ENCODE measurements around the gene TAL1. TPM values are rescaled to one million over a fixed set of nuclear protein-coding genes. Genes with fewer than 3 reads are reported as not detected.

Gene TAL1
- total RNA-seq, 8 experiments from 2014 or later, result 0.14 to 10.5 (median 0.38) TPM; not detected in 3

- ATAC-seq (replicated peaks in 6 of 8), result no peak
- H3K27ac ChIP-seq, result no peak overlapping the region
- 74 to 90% (median 86%) methylated on average over 2 to 10 of the region's 12 CpGs; no CpG with 5 or more reads in 3 of the 10 experiments for WGBS, 10 experiments
- in situ Hi-C loops (cut with MboI; ENCODE audit: low pct_unique_long_range_greater_than_20kb in 2 of 9, low sequenced_read_pairs in 9 of 9, unreplicated experiment in 9 of 9), result no loop called here
- H3K4me1 ChIP-seq (replicated peaks in 1 of 2), result peaks cover 0 to 7% of the 10 kb centered on the region in 2 donors
- no peak overlapping the region for H3K4me3 ChIP-seq
Observed at GRCh38 chr1:47216278-47217059, 15.6 kb downstream of the TAL1 start.

GRCh38 chr1:47215713-47216112 lies 16.3 kb downstream of the TAL1 start:
- Histone ChIP-seq H3K4me1 (replicated peaks in 1 of 2) (peaks cover 0 to 8% of the 10 kb centered on the region in 2 donors), H3K4me3 (no peak overlapping the region), H3K27ac (no peak overlapping the region)
- in situ Hi-C loops (cut with MboI; ENCODE audit: low pct_unique_long_range_greater_than_20kb in 2 of 9, low sequenced_read_pairs in 9 of 9, unreplicated experiment in 9 of 9), result no loop called here
- 0 to 100% (median 71%) methylated on average over 1 to 4 of the region's 4 CpGs; no CpG with 5 or more reads in 2 of the 10 experiments for WGBS, 10 experiments
- ATAC-seq (replicated peaks in 6 of 8), result no peak

GRCh38 chr1:47214549-47214948 lies 17.5 kb downstream of the TAL1 start:
- no peak for ATAC-seq (replicated peaks in 6 of 8)
- no peak overlapping the region for H3K4me3 ChIP-seq
- in situ Hi-C loops (cut with MboI; ENCODE audit: low pct_unique_long_range_greater_than_20kb in 2 of 9, low sequenced_read_pairs in 9 of 9, unreplicated experiment in 9 of 9), result no loop called here
- WGBS, 10 experiments, result 44 to 100% (median 79%) methylated on average over 1 to 3 of the region's 3 CpGs
- H3K27ac ChIP-seq, result no peak overlapping the region
- peaks cover 0 to 8% of the 10 kb centered on the region in 2 donors for H3K4me1 ChIP-seq (replicated peaks in 1 of 2)

- H3K27ac ChIP-seq, result no peak overlapping the region
- 54 to 100% (median 76%) methylated on average over 1 to 10 of the region's 11 CpGs for WGBS, 10 experiments
- no peak for ATAC-seq (replicated peaks in 6 of 8)
Observed at GRCh38 chr1:47213230-47213963, 18.6 kb downstream of the TAL1 start.

GRCh38 chr1:47212636-47213229 lies 19.3 kb downstream of the TAL1 start:
- 25 to 100% (median 79%) methylated on average over 1 to 4 of the region's 4 CpGs; no CpG with 5 or more reads in 2 of the 10 experiments for WGBS, 10 experiments
- no peak for ATAC-seq (replicated peaks in 6 of 8)
- Histone ChIP-seq H3K4me3 (no peak overlapping the region), H3K4me1 (replicated peaks in 1 of 2) (peaks cover 10 to 22% of the 10 kb centered on the region in 2 donors), H3K27ac (no peak overlapping the region)
- in situ Hi-C loops (cut with MboI; ENCODE audit: low pct_unique_long_range_greater_than_20kb in 2 of 9, low sequenced_read_pairs in 9 of 9, unreplicated experiment in 9 of 9), result no loop called here

More at GRCh38 chr1:47213230-47213963, 18.6 kb downstream of the TAL1 start:
- in situ Hi-C loops (cut with MboI; ENCODE audit: low pct_unique_long_range_greater_than_20kb in 2 of 9, low sequenced_read_pairs in 9 of 9, unreplicated experiment in 9 of 9), result no loop called here
- no peak overlapping the region for H3K4me3 ChIP-seq
- H3K4me1 ChIP-seq (replicated peaks in 1 of 2), result peaks cover 6 to 16% of the 10 kb centered on the region in 2 donors

- no peak overlapping the region for H3K27ac ChIP-seq
- in situ Hi-C loops (cut with MboI; ENCODE audit: low pct_unique_long_range_greater_than_20kb in 2 of 9, low sequenced_read_pairs in 9 of 9, unreplicated experiment in 9 of 9), result no loop called here
- peaks cover 10 to 22% of the 10 kb centered on the region in 2 donors for H3K4me1 ChIP-seq (replicated peaks in 1 of 2)
- WGBS, 10 experiments, result 35 to 100% (median 71%) methylated on average over 1 to 7 of the region's 9 CpGs; no CpG with 5 or more reads in 4 of the 10 experiments
- peak in 5 of 8 experiments; percentile 10 to 45 (median 40) for ATAC-seq (replicated peaks in 6 of 8)
- no peak overlapping the region for H3K4me3 ChIP-seq
Observed at GRCh38 chr1:47211796-47212269, 20.2 kb downstream of the TAL1 start.

GRCh38 chr1:47210666-47211065 lies 21.4 kb downstream of the TAL1 start:
- no peak overlapping the region for H3K4me3 ChIP-seq
- in situ Hi-C loops (cut with MboI; ENCODE audit: low pct_unique_long_range_greater_than_20kb in 2 of 9, low sequenced_read_pairs in 9 of 9, unreplicated experiment in 9 of 9), result no loop called here
- no peak for ATAC-seq (replicated peaks in 6 of 8)
- H3K27ac ChIP-seq, result no peak overlapping the region
- 0 to 89% (median 76%) methylated on average over 1 to 3 of the region's 3 CpGs; no CpG with 5 or more reads in 3 of the 10 experiments for WGBS, 10 experiments
- peaks cover 10 to 22% of the 10 kb centered on the region in 2 donors for H3K4me1 ChIP-seq (replicated peaks in 1 of 2)

GRCh38 chr1:47209725-47210325 lies 22.2 kb downstream of the TAL1 start:
- Histone ChIP-seq H3K4me3 (no peak overlapping the region), H3K4me1 (replicated peaks in 1 of 2) (peaks cover 10 to 22% of the 10 kb centered on the region in 2 donors), H3K27ac (no peak overlapping the region)
- in situ Hi-C loops (cut with MboI; ENCODE audit: low pct_unique_long_range_greater_than_20kb in 2 of 9, low sequenced_read_pairs in 9 of 9, unreplicated experiment in 9 of 9), result no loop called here
- no peak for ATAC-seq (replicated peaks in 6 of 8)
- WGBS, 10 experiments, result 20 to 100% (median 89%) methylated on average over 1 to 3 of the region's 3 CpGs; no CpG with 5 or more reads in 4 of the 10 experiments

GRCh38 chr1:47209091-47209490 lies 22.9 kb downstream of the TAL1 start:
- Histone ChIP-seq H3K4me3 (no peak overlapping the region), H3K27ac (no peak overlapping the region), H3K4me1 (replicated peaks in 1 of 2) (peaks cover 10 to 22% of the 10 kb centered on the region in 2 donors)
- in situ Hi-C loops (cut with MboI; ENCODE audit: low pct_unique_long_range_greater_than_20kb in 2 of 9, low sequenced_read_pairs in 9 of 9, unreplicated experiment in 9 of 9), result no loop called here
- 0 to 80% (median 46%) methylated on average over 1 to 6 of the region's 8 CpGs; no CpG with 5 or more reads in 5 of the 10 experiments for WGBS, 10 experiments
- ATAC-seq (replicated peaks in 6 of 8), result peak in 2 of 8 experiments; percentile 1 to 2

- peak in 6 of 8 experiments; percentile 57 to 94 (median 92) for ATAC-seq (replicated peaks in 6 of 8)
- in situ Hi-C loops (cut with MboI; ENCODE audit: low pct_unique_long_range_greater_than_20kb in 2 of 9, low sequenced_read_pairs in 9 of 9, unreplicated experiment in 9 of 9), result no loop called here
- Histone ChIP-seq H3K4me1 (replicated peaks in 1 of 2) (peaks cover 10 to 22% of the 10 kb centered on the region in 2 donors), H3K27ac (no peak overlapping the region), H3K4me3 (no peak overlapping the region)
- 0 to 20% (median 7%) methylated on average over 1 to 4 of the region's 11 CpGs; no CpG with 5 or more reads in 5 of the 10 experiments for WGBS, 10 experiments
Observed at GRCh38 chr1:47208374-47208850, 23.6 kb downstream of the TAL1 start.

- 0 to 100% (median 55%) methylated on average over 1 to 7 of the region's 8 CpGs; no CpG with 5 or more reads in 2 of the 10 experiments for WGBS, 10 experiments
- in situ Hi-C loops (cut with MboI; ENCODE audit: low pct_unique_long_range_greater_than_20kb in 2 of 9, low sequenced_read_pairs in 9 of 9, unreplicated experiment in 9 of 9), result no loop called here
- H3K27ac ChIP-seq, result no peak overlapping the region
- no peak overlapping the region for H3K4me3 ChIP-seq
- H3K4me1 ChIP-seq (replicated peaks in 1 of 2), result peaks cover 10 to 22% of the 10 kb centered on the region in 2 donors
- ATAC-seq (replicated peaks in 6 of 8), result peak in 4 of 8 experiments; percentile 1 to 5 (median 2)
Observed at GRCh38 chr1:47207803-47208373, 24.1 kb downstream of the TAL1 start.

GRCh38 chr1:47205918-47206317 lies 26.1 kb downstream of the TAL1 start:
- in situ Hi-C loops (cut with MboI; ENCODE audit: low pct_unique_long_range_greater_than_20kb in 2 of 9, low sequenced_read_pairs in 9 of 9, unreplicated experiment in 9 of 9), result no loop called here
- H3K4me1 ChIP-seq (replicated peaks in 1 of 2), result peaks cover 10 to 14% of the 10 kb centered on the region in 2 donors
- H3K27ac ChIP-seq, result no peak overlapping the region
- no peak for ATAC-seq (replicated peaks in 6 of 8)
- H3K4me3 ChIP-seq, result no peak overlapping the region
- WGBS, 10 experiments, result 40 to 100% (median 92%) methylated on average over 1 to 5 of the region's 5 CpGs; no CpG with 5 or more reads in 1 of the 10 experiments
